Measurements from ENCODE around the gene KIR3DL1.
"Not testable (repeated sequence)": the region's sequence is repeated elsewhere in the genome, so short reads cannot be mapped to it uniquely, and the experiment has no call there.

The KIR3DL1 gene

GRCh38 chr19:54806516-54806838, 9.8 kb upstream of the KIR3DL1 start:
- no peaks in the 10 kb centered on the region for H3K4me1 ChIP-seq (ENCODE audit: control insufficient read depth in 2 of 2, insufficient read depth in 1 of 2, low read depth in 1 of 2, low read length in 2 of 2)
- H2BK5ac ChIP-seq (ENCODE audit: low read length) = no peak overlapping the region
- H2BK120ac ChIP-seq (ENCODE audit: low read depth, low read length) = no peak overlapping the region
- no peak overlapping the region for H3K9ac ChIP-seq (ENCODE audit: low read depth, low read length, poor library complexity)
- H3K4ac ChIP-seq (ENCODE audit: low read length) = no peak overlapping the region
- no peak overlapping the region for H2BK12ac ChIP-seq (ENCODE audit: low read length)
- H3K36me3 ChIP-seq (replicated peaks in 1 of 2; ENCODE audit: control insufficient read depth in 2 of 2, insufficient read depth in 2 of 2, low read length in 2 of 2) = no peaks in the 10 kb centered on the region
- H3K4me2 ChIP-seq (ENCODE audit: insufficient read depth, low read length, poor library complexity, severe bottlenecking) = no peak overlapping the region
- no peak overlapping the region for H2AFZ ChIP-seq (ENCODE audit: low read length)
- H3K27me3 ChIP-seq (ENCODE audit: control insufficient read depth in 3 of 3, insufficient read depth in 3 of 3, low read depth in 1 of 3, low read length in 3 of 3) = peaks cover 0 to 2% (median 0%) of the 10 kb centered on the region in 3 experiments
- H3K4me3 ChIP-seq (ENCODE audit: low read length in 2 of 2) = no peak overlapping the region
- no peak overlapping the region for H2AK5ac ChIP-seq (ENCODE audit: low read depth, low read length)
- no peak overlapping the region for H3K23ac ChIP-seq (ENCODE audit: low read depth, low read length, poor library complexity)
- H3K14ac ChIP-seq (ENCODE audit: low read length) = no peak overlapping the region
- no peak for DNase-seq (ENCODE audit: low spot score)
- WGBS, 2 donors (ENCODE audit: extremely low coverage in 2 of 2, insufficient read length in 2 of 2, insufficient replicate concordance in 1 of 2) = no CpG with 5 or more reads among the region's 2 CpGs
- H4K91ac ChIP-seq (ENCODE audit: low read depth, low read length, poor library complexity) = no peak overlapping the region
- no peak overlapping the region for H2BK15ac ChIP-seq (ENCODE audit: low read length)
- H3K9me3 ChIP-seq (replicated peaks in 1 of 2; ENCODE audit: control insufficient read depth in 2 of 2, insufficient read depth in 1 of 2, low read depth in 1 of 2, low read length in 2 of 2) = peaks cover 0 to 39% of the 10 kb centered on the region in 2 donors
- H3K79me1 ChIP-seq (ENCODE audit: low read depth, low read length) = no peaks in the 10 kb centered on the region
- no peak overlapping the region for H3K27ac ChIP-seq (replicated peaks; ENCODE audit: low read length)
- no peak overlapping the region for H3K18ac ChIP-seq (ENCODE audit: low read length)
- H4K8ac ChIP-seq (ENCODE audit: low read depth, low read length) = no peak overlapping the region

GRCh38 chr19:54814571-54814970, 1.7 kb upstream of the KIR3DL1 start:
- H3K27me3 ChIP-seq (ENCODE audit: control insufficient read depth in 3 of 3, insufficient read depth in 3 of 3, low read depth in 1 of 3, low read length in 3 of 3); H2BK12ac ChIP-seq (ENCODE audit: low read length): not testable (repeated sequence)
- WGBS, 2 donors (ENCODE audit: extremely low coverage in 2 of 2, insufficient read length in 2 of 2, insufficient replicate concordance in 1 of 2) = no CpG with 5 or more reads among the region's 3 CpGs

GRCh38 chr19:54817670-54818536, 1.6 kb downstream of the KIR3DL1 start:
- H3K9me3 ChIP-seq (replicated peaks in 1 of 2; ENCODE audit: control insufficient read depth in 2 of 2, insufficient read depth in 1 of 2, low read depth in 1 of 2, low read length in 2 of 2) = peaks cover 0 to 15% of the 10 kb centered on the region in 2 donors
- H3K4ac ChIP-seq (ENCODE audit: low read length) = no peak overlapping the region
- WGBS, 2 donors (ENCODE audit: extremely low coverage in 2 of 2, insufficient read length in 2 of 2, insufficient replicate concordance in 1 of 2) = no CpG with 5 or more reads among the region's 15 CpGs
- H4K91ac ChIP-seq (ENCODE audit: low read depth, low read length, poor library complexity) = no peak overlapping the region
- H2AK5ac ChIP-seq (ENCODE audit: low read depth, low read length) = no peak overlapping the region
- no peak overlapping the region for H3K14ac ChIP-seq (ENCODE audit: low read length)
- no peak overlapping the region for H2BK12ac ChIP-seq (ENCODE audit: low read length)
- no peak overlapping the region for H2BK5ac ChIP-seq (ENCODE audit: low read length)
- H3K27ac ChIP-seq (replicated peaks; ENCODE audit: low read length) = no peak overlapping the region
- H3K9ac ChIP-seq (ENCODE audit: low read depth, low read length, poor library complexity) = no peak overlapping the region
- no peak overlapping the region for H2BK15ac ChIP-seq (ENCODE audit: low read length)
- H3K79me1 ChIP-seq (ENCODE audit: low read depth, low read length) = no peaks in the 10 kb centered on the region
- DNase-seq (ENCODE audit: low spot score) = no peak
- no peak overlapping the region for H3K23ac ChIP-seq (ENCODE audit: low read depth, low read length, poor library complexity)
- H3K27me3 ChIP-seq (ENCODE audit: control insufficient read depth in 3 of 3, insufficient read depth in 3 of 3, low read depth in 1 of 3, low read length in 3 of 3) = no peaks in the 10 kb centered on the region
- no peak overlapping the region for H3K4me2 ChIP-seq (ENCODE audit: insufficient read depth, low read length, poor library complexity, severe bottlenecking)
- no peaks in the 10 kb centered on the region for H3K4me1 ChIP-seq (ENCODE audit: control insufficient read depth in 2 of 2, insufficient read depth in 1 of 2, low read depth in 1 of 2, low read length in 2 of 2)
- no peak overlapping the region for H2BK120ac ChIP-seq (ENCODE audit: low read depth, low read length)
- H2AFZ ChIP-seq (ENCODE audit: low read length) = no peak overlapping the region
- no peak overlapping the region for H3K18ac ChIP-seq (ENCODE audit: low read length)
- H4K8ac ChIP-seq (ENCODE audit: low read depth, low read length) = no peak overlapping the region
- no peaks in the 10 kb centered on the region for H3K36me3 ChIP-seq (replicated peaks in 1 of 2; ENCODE audit: control insufficient read depth in 2 of 2, insufficient read depth in 2 of 2, low read length in 2 of 2)
- no peak overlapping the region for H3K4me3 ChIP-seq (ENCODE audit: low read length in 2 of 2)

More at GRCh38 chr19:54814571-54814970, 1.7 kb upstream of the KIR3DL1 start:
- H2BK15ac ChIP-seq (ENCODE audit: low read length); H3K79me1 ChIP-seq (ENCODE audit: low read depth, low read length); H2AK5ac ChIP-seq (ENCODE audit: low read depth, low read length); H4K8ac ChIP-seq (ENCODE audit: low read depth, low read length); H3K27ac ChIP-seq (replicated peaks; ENCODE audit: low read length); H2BK120ac ChIP-seq (ENCODE audit: low read depth, low read length); H2AFZ ChIP-seq (ENCODE audit: low read length); H3K4ac ChIP-seq (ENCODE audit: low read length); H3K4me3 ChIP-seq (ENCODE audit: low read length in 2 of 2); H3K4me1 ChIP-seq (ENCODE audit: control insufficient read depth in 2 of 2, insufficient read depth in 1 of 2, low read depth in 1 of 2, low read length in 2 of 2); H3K4me2 ChIP-seq (ENCODE audit: insufficient read depth, low read length, poor library complexity, severe bottlenecking); H4K91ac ChIP-seq (ENCODE audit: low read depth, low read length, poor library complexity); H3K18ac ChIP-seq (ENCODE audit: low read length); DNase-seq (ENCODE audit: low spot score); H2BK5ac ChIP-seq (ENCODE audit: low read length); H3K23ac ChIP-seq (ENCODE audit: low read depth, low read length, poor library complexity); H3K9ac ChIP-seq (ENCODE audit: low read depth, low read length, poor library complexity); H3K36me3 ChIP-seq (replicated peaks in 1 of 2; ENCODE audit: control insufficient read depth in 2 of 2, insufficient read depth in 2 of 2, low read length in 2 of 2); H3K14ac ChIP-seq (ENCODE audit: low read length): not testable (repeated sequence)
- peaks cover 0 to 21% of the 10 kb centered on the region in 2 donors for H3K9me3 ChIP-seq (replicated peaks in 1 of 2; ENCODE audit: control insufficient read depth in 2 of 2, insufficient read depth in 1 of 2, low read depth in 1 of 2, low read length in 2 of 2)

GRCh38 chr19:54824416-54824815, 8.1 kb downstream of the KIR3DL1 start:
- not testable (repeated sequence) for H3K9ac ChIP-seq (ENCODE audit: low read depth, low read length, poor library complexity); DNase-seq (ENCODE audit: low spot score); H2AK5ac ChIP-seq (ENCODE audit: low read depth, low read length)

More at GRCh38 chr19:54824416-54824815, 8.1 kb downstream of the KIR3DL1 start:
- not testable (repeated sequence) for H3K4me2 ChIP-seq (ENCODE audit: insufficient read depth, low read length, poor library complexity, severe bottlenecking); H3K4ac ChIP-seq (ENCODE audit: low read length); H4K91ac ChIP-seq (ENCODE audit: low read depth, low read length, poor library complexity); H3K18ac ChIP-seq (ENCODE audit: low read length); H4K8ac ChIP-seq (ENCODE audit: low read depth, low read length); H3K27ac ChIP-seq (replicated peaks; ENCODE audit: low read length); H3K14ac ChIP-seq (ENCODE audit: low read length); H3K4me1 ChIP-seq (ENCODE audit: control insufficient read depth in 2 of 2, insufficient read depth in 1 of 2, low read depth in 1 of 2, low read length in 2 of 2); H3K23ac ChIP-seq (ENCODE audit: low read depth, low read length, poor library complexity); H3K27me3 ChIP-seq (ENCODE audit: control insufficient read depth in 3 of 3, insufficient read depth in 3 of 3, low read depth in 1 of 3, low read length in 3 of 3); H2AFZ ChIP-seq (ENCODE audit: low read length); H3K4me3 ChIP-seq (ENCODE audit: low read length in 2 of 2); H2BK5ac ChIP-seq (ENCODE audit: low read length); H3K79me1 ChIP-seq (ENCODE audit: low read depth, low read length); H2BK12ac ChIP-seq (ENCODE audit: low read length); H3K36me3 ChIP-seq (replicated peaks in 1 of 2; ENCODE audit: control insufficient read depth in 2 of 2, insufficient read depth in 2 of 2, low read length in 2 of 2); H2BK120ac ChIP-seq (ENCODE audit: low read depth, low read length); H2BK15ac ChIP-seq (ENCODE audit: low read length); H3K9me3 ChIP-seq (replicated peaks in 1 of 2; ENCODE audit: control insufficient read depth in 2 of 2, insufficient read depth in 1 of 2, low read depth in 1 of 2, low read length in 2 of 2)
- WGBS, 2 donors (ENCODE audit: extremely low coverage in 2 of 2, insufficient read length in 2 of 2, insufficient replicate concordance in 1 of 2) = no CpG with 5 or more reads among the region's 4 CpGs
